GM10266 (cell line): ENCODE results near the gene GIGYF1.
"Not testable (repeated sequence)": the region's sequence is repeated elsewhere in the genome, so short reads cannot be mapped to it uniquely, and the experiment has no call there.

Experiments
- DNase-seq: peaks from one replicate; pipeline ENCODE4 v3.0.0; 2012; ENCODE audit errors: extremely low spot score
- CTCF ChIP-seq: IDR thresholded peaks from 2 replicates; pipeline ENCODE4 v1.5.1; 2012; ENCODE audit warnings: mild to moderate bottlenecking, low read depth; ENCODE audit not compliant: control insufficient read depth, insufficient read depth; ENCODE audit errors: missing control alignments

Gene GIGYF1

GRCh38 chr7:100673942-100674410, 20.1 kb downstream of the GIGYF1 start:
- DNase-seq: peak; percentile 53
- TF ChIP-seq CTCF: no peak

GRCh38 chr7:100673302-100673941, 20.6 kb downstream of the GIGYF1 start, which contains the start of gene GNB2:
Gene GNB2 (plus strand): TSS chr7:100673740. CDS start chr7:100676266, 2,526 bp downstream.
- no peak for TF ChIP-seq CTCF

DNA sequence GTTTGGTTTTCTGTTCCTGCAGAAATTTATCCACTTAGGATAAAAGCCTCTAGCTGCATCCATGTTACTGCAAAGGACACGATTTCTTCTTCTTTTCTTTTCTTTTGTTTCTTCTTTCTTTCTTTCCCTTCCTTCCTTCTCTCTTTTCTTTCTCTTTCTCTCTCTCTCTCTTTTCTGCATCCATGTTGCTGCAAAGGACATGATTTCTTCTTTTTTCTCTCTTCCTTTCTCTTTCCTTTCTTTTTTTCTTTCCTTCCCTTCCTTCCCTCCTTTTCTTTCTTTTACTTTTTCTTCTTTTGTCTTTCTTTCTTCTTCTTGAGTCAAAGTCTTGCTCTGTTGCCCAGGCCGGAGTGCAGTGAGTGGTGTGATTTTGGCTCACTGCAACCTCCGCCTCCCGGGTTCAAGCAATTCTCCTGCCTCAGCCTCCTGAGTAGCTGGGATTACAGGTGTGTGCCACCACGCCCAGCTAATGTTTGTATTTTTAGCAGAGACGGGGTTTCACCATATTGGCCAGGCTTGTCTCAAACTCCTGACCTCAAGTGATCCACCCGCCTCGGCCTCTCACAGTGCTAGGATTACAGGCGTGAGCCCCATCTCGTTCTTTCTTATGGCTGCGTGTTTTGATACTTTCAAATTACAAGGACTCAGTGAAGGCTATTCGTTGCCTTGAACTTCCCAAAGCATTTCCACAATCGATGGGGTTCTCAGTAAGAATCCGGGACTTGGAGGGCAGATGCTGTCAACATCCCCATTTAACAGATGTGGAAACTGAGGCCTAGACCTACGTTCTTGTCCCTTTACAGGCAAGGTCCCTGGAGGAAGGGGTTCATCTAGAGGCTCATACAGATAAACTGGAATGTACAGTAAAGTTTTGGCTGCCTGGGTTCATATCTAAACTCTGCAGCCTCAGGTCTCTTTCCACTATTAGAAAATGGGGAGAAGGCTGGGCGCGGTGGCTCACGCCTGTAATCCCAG, 22.4 kb downstream of the GIGYF1 start:
- TF ChIP-seq CTCF: no peak
- no peak for DNase-seq

More at GRCh38 chr7:100673302-100673941, 20.6 kb downstream of the GIGYF1 start, which contains the start of gene GNB2:
- DNase-seq: peak; percentile 98

- DNase-seq: no peak
- no peak for TF ChIP-seq CTCF
These were observed 24.0 kb downstream of the GIGYF1 start for GRCh38 chr7:100670074-100670473.

DNA sequence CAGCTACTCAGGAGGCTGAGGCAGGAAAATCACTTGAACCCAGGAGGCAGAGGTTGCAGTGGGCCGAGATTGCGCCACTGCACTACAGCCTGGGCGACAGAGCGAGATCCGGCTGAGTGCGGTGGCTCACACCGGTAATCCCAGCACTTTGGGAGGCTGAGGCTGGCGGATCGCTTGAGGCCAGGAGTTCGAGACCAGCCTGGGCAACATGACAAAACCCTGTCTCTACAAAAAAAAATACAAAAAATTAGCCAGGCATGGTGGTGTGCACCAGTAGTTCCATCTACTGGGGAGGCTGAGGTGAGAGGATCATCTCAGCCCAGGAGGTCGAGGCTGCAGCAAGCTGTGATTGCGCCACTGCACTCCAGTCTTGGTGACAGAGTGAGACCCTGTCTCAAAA, 24.9 kb downstream of the GIGYF1 start:
- DNase-seq: not testable (repeated sequence)

GRCh38 chr7:100668069-100668449, 26.0 kb downstream of the GIGYF1 start:
- no peak for TF ChIP-seq CTCF
- no peak for DNase-seq

GRCh38 chr7:100667331-100668068, 26.6 kb downstream of the GIGYF1 start:
- TF ChIP-seq CTCF: no peak
- no peak for DNase-seq
